GM21825 (cell line): ENCODE measurements around the gene PACS2.

Source experiments
- ATAC-seq: cut with Tn5 transposase; IDR thresholded peaks from one replicate; pipeline ENCODE4 v1.9.1; 2021; ENCODE audit warnings: mild to moderate bottlenecking, moderate library complexity; ENCODE audit not compliant: unreplicated experiment

PACS2 gene

DNA sequence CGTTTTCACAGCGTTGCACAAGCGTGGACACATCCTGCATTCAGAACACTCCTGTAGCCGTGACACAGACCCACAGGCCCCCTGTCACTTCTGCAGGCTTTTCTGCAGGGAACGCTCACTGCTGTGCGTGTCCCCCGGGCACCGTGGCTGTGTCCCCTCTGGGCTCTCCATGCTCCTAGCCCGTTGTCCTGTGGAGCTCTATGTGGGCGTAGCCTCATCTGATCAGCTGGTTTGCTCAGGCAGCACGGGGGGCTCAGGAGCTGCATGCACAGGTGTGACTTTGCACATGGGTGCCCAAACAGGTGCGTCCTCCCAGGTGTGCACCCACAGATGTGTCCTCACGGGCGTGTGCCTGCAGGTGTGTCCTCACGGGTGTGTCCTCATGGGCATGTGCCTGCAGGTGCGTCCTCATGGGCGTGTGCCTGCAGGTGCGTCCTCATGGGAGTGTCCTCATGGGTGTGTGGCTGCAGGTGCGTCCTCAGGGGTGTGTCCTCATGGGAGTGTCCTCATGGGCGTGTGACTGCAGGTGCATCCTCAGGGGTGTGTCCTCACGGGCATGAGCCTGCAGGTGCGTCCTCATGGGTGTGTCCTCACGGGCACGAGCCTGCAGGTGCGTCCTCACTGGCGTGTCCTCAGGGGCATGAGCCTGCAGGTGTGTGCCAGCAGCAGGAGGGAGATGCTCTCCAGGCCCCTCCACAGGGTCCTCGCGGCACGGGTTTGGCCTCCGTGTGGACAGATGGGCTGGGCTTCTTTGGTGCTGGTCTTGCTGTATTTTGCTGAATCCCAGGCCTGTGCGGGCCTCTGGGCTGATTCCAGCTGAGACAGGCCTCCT, 122.6 kb downstream of the PACS2 start:
- no peak for ATAC-seq

DNA sequence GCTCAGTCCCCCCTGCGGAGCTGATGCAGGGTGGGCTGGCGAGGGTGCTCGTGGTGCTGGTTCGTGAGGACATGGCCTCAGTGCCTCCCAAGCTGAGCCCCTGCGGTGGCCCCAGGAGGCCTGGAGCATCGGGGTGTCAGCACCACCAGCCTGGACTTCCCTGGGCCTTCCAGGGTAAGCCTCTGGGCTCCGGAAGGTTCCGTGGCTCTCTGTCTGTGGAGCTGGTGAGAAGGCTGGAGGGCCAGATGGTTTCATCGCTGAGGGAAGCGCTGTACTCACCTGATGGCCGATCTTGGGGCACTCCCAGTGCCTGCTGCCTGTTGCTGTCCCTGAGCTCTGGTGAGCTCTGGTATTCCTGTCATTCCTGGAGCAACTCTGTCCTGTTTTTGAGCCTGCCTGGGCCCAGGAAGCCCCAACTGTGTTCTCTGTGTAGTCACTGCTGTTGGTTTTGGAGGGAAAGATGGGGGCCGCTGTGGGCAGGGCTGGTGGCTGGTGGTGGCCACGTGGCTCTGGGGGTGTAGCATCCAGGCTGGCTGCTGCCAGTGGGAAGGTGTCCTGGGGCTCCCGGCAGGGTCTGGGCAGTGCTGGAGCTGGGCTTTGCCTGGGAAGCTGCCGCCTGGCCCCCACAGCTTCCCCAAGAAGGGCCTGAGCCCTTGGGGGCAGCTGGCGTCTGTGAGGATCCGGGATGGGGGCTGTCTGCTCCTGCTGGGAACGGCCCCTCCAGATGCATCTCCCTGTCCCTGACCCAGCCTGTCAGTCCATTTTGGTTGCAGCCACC, 123.4 kb downstream of the PACS2 start:
- no peak for ATAC-seq

DNA sequence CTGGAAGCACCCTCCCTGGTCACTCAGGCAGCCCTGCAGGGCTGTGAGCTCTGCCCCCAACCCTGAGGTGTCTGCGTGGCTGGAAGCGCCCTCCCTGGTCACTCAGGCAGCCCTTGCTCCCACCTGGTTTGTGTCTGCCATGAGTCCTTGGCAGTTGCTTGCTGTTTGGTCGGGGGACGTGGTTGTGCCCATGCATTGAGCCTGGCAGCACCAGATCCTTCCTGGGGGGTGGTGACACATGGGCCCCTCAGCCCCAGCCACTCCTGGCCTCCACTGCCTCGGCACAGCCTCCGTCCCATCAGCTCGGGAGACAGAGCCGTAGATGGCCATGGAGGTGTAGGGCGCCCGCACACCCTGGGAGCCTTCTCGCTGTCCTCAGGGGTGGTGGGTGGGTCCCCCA, 124.6 kb downstream of the PACS2 start:
- ATAC-seq, result no peak

DNA sequence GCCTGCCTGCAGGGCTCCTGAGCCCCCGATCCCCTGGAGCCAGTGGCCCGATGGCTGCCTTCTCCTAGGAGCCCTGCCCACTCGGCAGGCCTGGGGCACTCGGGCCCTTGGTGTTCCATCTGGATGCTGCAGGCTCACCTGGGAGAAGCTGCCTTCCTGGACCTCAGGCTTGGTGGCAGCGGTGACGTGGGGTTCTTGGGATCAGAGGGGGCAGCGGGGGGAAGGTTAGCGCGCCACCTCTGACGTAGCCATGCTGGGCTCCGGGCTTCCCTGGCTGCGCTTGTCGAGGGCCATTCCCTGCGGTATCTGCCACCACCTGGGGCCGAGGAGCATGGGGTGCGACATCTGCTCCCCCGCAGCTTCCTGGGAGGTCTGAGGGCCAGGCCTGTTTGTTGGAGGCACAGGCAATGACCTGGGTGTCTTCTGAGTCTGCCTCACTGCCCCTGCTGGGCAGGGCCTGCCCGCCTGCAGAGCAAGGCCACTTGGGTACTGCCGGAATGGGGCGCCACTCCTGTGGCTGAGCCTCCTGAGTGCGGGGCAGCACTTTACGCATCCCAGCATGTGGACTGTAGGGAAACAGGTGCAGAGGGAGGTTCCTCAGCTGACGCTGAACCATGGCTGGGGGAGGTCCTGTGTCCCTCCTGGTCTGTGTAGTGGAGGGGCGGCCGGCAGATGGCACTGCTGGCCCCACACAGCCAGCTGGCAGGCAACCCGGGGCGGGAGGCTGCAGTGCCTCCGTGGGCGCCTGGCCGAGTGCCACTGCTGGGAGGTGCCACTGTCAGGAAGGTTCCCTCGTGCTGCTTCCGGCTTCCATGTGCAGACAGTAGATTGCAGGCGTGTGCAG, 125.4 kb downstream of the PACS2 start:
- no peak for ATAC-seq

DNA sequence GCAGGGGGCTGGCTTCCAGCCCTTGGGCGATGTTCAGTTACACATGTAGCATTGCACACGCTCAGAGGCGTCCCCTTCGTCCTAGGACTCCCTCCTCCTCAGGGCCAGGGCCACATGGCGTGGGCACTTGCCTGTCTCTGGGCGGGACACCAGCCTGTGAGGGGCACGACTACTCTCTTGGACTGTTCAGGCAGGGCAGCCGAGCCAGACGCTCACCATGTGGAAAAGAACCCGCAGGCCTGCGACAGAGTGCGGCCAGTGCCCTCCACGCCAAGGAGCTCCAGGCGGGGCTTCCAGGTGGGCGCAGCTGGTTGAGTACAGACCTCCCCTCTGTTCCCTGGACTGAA, 126.0 kb downstream of the PACS2 start:
- ATAC-seq, result no peak

DNA sequence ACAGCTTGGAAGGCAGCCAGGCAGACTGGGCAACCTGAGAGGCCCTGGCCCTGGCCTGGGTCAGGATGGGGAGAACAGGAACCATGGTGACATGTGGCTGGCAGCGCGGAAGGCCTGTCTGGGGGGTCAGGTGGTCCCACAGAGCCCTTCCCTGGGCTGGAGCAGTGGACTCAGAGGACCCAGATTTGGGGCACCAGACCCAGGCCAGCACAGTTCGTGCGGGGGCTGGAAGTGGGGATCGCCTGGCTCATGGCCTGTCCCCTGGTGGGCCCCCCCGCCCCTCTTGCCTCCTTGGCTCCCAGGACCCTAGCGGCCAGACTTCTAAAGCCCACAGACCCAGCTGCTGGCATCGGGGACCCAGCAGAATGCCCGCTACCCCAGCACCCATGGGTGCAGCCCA, 126.4 kb downstream of the PACS2 start:
- ATAC-seq, result no peak

DNA sequence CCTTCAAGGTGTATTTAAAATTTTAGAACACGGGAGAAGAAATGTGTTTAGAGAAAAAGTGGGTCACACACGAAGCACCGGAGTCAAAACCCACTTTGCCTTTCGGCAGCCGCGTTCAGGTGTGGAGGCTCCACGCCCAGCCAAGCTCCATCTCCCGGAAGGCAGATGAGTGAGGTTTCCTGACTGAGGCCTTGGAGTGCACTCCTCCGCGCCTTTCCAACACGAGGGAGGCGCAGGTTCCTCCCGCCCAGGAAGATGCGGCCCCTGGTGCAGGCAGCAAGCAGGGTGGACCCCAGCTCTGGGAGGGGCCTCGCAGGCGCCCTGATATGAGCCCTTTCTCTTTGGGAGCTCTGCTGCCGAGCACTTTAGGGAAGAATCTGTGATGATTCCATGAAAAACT, 127.6 kb downstream of the PACS2 start:
- no peak for ATAC-seq

DNA sequence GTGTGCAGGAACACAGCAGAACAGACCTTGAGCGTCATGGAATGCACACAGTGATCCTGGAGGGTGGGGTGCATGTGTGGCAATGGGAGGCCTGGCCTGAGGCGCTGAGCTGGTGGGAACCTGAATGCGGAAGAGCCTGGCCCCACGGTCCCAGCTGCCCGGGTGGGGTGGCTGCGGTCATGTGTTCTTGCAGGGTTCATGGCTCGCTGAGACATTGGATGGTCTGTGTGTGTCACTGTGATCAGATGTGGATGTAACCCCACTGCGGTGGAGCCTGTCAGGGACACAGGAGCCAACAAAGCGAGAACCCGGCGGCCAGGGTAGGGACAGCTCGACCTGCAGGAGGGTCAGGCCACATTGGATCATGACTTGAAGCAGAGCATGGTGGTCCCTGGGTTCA, 128.3 kb downstream of the PACS2 start:
- ATAC-seq, result no peak

DNA sequence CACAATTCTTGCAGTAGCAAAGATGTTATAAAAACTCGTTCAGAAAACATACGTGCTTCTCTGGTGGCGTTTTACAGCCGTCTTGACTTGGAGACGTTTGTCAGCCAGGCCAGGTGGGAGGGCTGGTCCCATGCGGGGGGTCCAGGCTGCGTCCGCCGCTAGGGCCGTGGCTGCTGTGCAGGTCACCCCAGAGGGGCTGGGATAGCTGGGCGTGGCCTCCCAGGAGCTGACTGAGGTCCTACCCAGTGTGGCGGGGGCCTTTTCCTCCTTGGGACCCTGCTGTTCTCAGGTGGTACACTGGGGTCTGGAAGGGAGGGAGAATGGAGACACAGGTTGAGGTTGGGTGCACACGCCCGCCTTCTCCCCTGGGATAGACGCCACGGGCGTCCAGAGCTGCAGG, 130.3 kb downstream of the PACS2 start:
- no peak for ATAC-seq

DNA sequence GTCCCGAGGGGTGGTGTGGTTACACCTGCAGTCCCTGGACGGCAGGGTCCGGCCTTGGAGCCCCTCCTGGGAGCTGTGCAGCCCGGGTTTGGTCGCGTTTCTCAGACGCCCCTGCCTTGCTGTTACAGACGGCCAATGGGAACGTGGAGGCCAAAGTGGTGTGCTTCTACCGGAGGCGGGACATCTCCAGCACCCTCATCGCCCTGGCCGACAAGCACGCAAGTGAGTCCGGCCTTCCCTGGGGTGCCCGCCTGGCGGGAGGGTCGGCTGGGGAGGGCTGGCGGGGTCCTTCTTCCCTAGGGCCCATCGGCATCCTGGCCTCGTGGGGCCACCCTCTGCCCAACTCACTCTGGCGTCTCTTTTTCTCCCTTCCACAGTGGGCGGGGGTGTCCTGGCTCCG, 130.7 kb downstream of the PACS2 start:
- no peak for ATAC-seq

DNA sequence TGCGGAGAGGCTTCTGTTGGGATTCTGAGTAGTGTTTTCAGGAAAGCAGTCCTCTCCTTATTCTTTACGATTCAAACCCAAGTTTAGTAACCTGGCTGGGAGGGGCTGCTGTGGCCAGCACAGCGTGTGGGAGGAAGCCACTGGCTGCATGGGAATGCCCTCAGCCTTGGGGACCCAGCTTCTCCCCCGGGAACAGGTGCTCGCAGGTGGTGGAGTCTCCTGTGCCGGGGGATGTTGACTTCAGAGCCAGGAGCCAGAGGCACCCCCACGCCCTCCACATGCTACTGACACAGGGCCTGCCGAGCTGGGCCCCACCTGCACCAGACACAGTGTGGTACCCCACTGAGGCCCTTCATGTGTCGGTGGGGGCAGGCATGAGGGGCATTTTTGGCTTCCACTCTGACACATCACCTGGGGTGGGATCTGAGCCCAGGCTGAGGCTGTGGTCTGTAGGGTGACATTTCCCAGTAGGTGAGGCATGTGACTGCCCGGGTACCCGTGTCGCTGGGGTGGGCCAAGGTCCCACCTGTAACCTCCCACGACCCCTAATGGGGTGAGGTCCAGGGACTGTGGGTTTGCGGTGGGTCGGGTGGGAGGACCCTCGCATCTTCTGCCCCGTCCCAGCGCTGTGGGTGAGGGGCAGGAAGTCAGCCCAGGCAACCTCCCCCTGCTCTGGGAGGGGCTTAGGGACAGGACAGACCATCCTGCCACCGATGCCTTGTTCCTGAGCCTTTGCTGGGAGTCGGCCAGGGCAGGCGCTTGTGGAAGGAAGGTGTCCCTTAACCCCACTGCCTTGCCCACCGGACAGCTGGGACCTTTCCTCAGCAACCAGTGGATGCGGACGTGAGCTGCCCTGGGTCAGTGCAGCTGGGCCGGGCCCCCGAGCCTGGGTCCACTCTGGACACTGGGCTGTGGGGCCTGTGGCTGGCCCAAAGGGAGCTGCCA, 131.6 kb downstream of the PACS2 start:
- ATAC-seq, result no peak

DNA sequence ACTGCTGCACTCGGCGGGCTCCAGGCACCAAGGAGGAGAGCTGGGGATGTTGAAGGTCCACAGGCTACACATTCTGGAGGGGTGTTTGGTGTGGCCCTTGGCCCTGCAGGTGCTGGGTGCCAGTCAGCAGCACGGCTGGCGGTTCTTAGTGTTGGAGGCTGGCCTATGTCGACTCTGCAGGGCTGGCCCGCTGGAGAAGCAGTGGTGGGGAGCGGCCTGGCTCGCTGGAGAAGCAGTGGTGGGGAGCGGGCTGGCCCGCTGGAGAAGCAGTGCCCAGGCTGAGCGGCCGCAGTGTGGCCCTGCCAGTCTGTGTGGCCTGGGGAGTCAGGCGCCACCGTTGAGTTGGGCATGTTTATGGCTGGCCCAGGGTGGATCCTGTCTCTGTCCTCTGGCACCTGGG, 132.4 kb downstream of the PACS2 start:
- ATAC-seq, result no peak
